HPDE6-E6E7 (cell line): ENCODE results near the gene TEFM.
"Not testable (repeated sequence)": the region's sequence is repeated elsewhere in the genome, so short reads cannot be mapped to it uniquely, and the experiment has no call there.

Experiments used
- DNase-seq: peaks from one replicate; pipeline ENCODE4 v3.0.0; 2011; ENCODE audit warnings: missing footprints; ENCODE audit errors: extremely low spot score

TEFM gene

GRCh38 chr17:30920683-30921543, 14.9 kb upstream of the TEFM start:
- no peak for DNase-seq

GRCh38 chr17:30920282-30920681, 14.2 kb upstream of the TEFM start:
- no peak for DNase-seq

GRCh38 chr17:30917050-30917449, 11.0 kb upstream of the TEFM start:
- DNase-seq: no peak

- no peak for DNase-seq
Observed at GRCh38 chr17:30915833-30916611, 10.0 kb upstream of the TEFM start.

- no peak for DNase-seq
Observed at GRCh38 chr17:30913955-30914354, 7.9 kb upstream of the TEFM start.

- not testable (repeated sequence) for DNase-seq
Observed at GRCh38 chr17:30910151-30910550, 4.1 kb upstream of the TEFM start.

- no peak for DNase-seq
Observed at GRCh38 chr17:30908717-30909420, 2.8 kb upstream of the TEFM start.

- no peak for DNase-seq
Observed at GRCh38 chr17:30905742-30906100, 317 bp downstream of the TEFM start.

- DNase-seq: no peak
Observed at GRCh38 chr17:30897311-30897710, 8.7 kb downstream of the TEFM start.

- no peak for DNase-seq
Observed at GRCh38 chr17:30894236-30894635, 11.8 kb downstream of the TEFM start.

GRCh38 chr17:30886187-30886586, 19.9 kb downstream of the TEFM start:
- DNase-seq: no peak

GRCh38 chr17:30869005-30869404, 37.0 kb downstream of the TEFM start:
- DNase-seq: no peak

- DNase-seq: no peak
Observed at GRCh38 chr17:30864636-30865035, 41.4 kb downstream of the TEFM start.

GRCh38 chr17:30858556-30859250, 47.3 kb downstream of the TEFM start:
- DNase-seq: no peak

- DNase-seq: no peak
Observed at GRCh38 chr17:30854146-30854545, 51.9 kb downstream of the TEFM start.
